Neural progenitor cell (in vitro differentiated cells): ENCODE measurements around the gene GLIS2. TPM values are rescaled to one million over a fixed set of nuclear protein-coding genes. Genes with fewer than 3 reads are reported as not detected.

ENCODE experiments used
- DNase-seq: peaks from one replicate; pipeline ENCODE4 v3.0.0-alpha.2; 2016; ENCODE audit warnings: low spot score
- H2AFZ ChIP-seq: fragments of 200-600 bp; sonication (generic); replicated peaks from 2 replicates; pipeline ENCODE4 v1.6.1; 2016; ENCODE audit warnings: antibody characterized with exemption
- H3F3A ChIP-seq: fragments of 200-600 bp; sonication (generic); 2 replicates; pipeline ENCODE4 v1.6.1; 2016; ENCODE audit warnings: antibody characterized with exemption, low read depth
- H3K27ac ChIP-seq: fragments of 200-600 bp; sonication (generic); 2 replicates; pipeline ENCODE4 v1.5.1; 2016; ENCODE audit warnings: mild to moderate bottlenecking
- H3K27me3 ChIP-seq: fragments of 200-600 bp; sonication (generic); 2 replicates; pipeline ENCODE4 v1.6.1; 2016; ENCODE audit warnings: mild to moderate bottlenecking, moderate library complexity
- H3K36me3 ChIP-seq: fragments of 200-600 bp; sonication (generic); 2 replicates; pipeline ENCODE4 v1.5.1; 2016
- H3K4me1 ChIP-seq: fragments of 200-600 bp; sonication (generic); 2 replicates; pipeline ENCODE4 v1.6.1; 2016; ENCODE audit warnings: mixed run types
- H3K4me2 ChIP-seq: fragments of 200-600 bp; sonication (generic); 2 replicates; pipeline ENCODE4 v1.6.1; 2016
- H3K4me3 ChIP-seq: fragments of 200-600 bp; sonication (generic); 2 replicates; pipeline ENCODE4 v1.5.1; 2016
- H3K79me2 ChIP-seq: fragments of 200-600 bp; sonication (generic); 2 replicates; pipeline ENCODE4 v1.6.1; 2016; ENCODE audit warnings: low read depth
- H3K9ac ChIP-seq: fragments of 200-600 bp; sonication (generic); 2 replicates; pipeline ENCODE4 v1.6.1; 2016
- H3K9me3 ChIP-seq: fragments of 200-600 bp; sonication (generic); 2 replicates; pipeline ENCODE4 v1.5.1; 2016; ENCODE audit warnings: low read depth
- H4K20me1 ChIP-seq: fragments of 200-600 bp; sonication (generic); 2 replicates; pipeline ENCODE4 v1.6.1; 2016; ENCODE audit warnings: low read depth
- H3K27ac Mint-ChIP-seq: 3 replicates; pipeline ENCODE4 v1.8.0; 2021; ENCODE audit warnings: mixed read lengths
- H3K27me3 Mint-ChIP-seq: 2 replicates; pipeline ENCODE4 v1.8.0; 2022; ENCODE audit warnings: low read depth, mild to moderate bottlenecking, inconsistent platforms, moderate library complexity, mixed read lengths; ENCODE audit not compliant: insufficient read depth
- H3K36me3 Mint-ChIP-seq: 3 replicates; pipeline ENCODE4 v1.8.0; 2021; ENCODE audit warnings: mixed read lengths
- H3K4me1 Mint-ChIP-seq: 3 replicates; pipeline ENCODE4 v1.8.0; 2021; ENCODE audit warnings: mixed read lengths
- H3K4me3 Mint-ChIP-seq: 3 replicates; pipeline ENCODE4 v1.8.0; 2021; ENCODE audit warnings: mild to moderate bottlenecking, moderate library complexity, mixed read lengths
- H3K9me3 Mint-ChIP-seq: 3 replicates; pipeline ENCODE4 v1.8.0; 2020; ENCODE audit warnings: mixed read lengths
- EZH2 ChIP-seq: fragments of 200-600 bp; sonication (generic); IDR thresholded peaks from 2 replicates; pipeline ENCODE4 v1.6.1; 2017; ENCODE audit warnings: antibody characterized with exemption, mild to moderate bottlenecking, moderate library complexity
- EZH2phosphoT487 ChIP-seq: fragments of 200-600 bp; sonication (generic); IDR thresholded peaks from 2 replicates; pipeline ENCODE4 v1.6.1; 2017; ENCODE audit warnings: antibody characterized with exemption
- total RNA-seq: library from RNA; depleted of rRNA; stranded (reverse); fragments of >200 nt; gene quantifications from 2 replicates; pipeline ENCODE4 v1.2.3, GENCODE V29; 2015; ENCODE audit warnings: low replicate concordance
- TF ChIP-seq, protein P1 (sequence below): fragments of 200-600 bp; sonication (generic); IDR thresholded peaks from 2 replicates; pipeline ENCODE4 v1.5.1; 2017; ENCODE audit warnings: antibody characterized with exemption, mild to moderate bottlenecking

Gene GLIS2
- total RNA-seq, 1 donor from 2014 or later: 0.15 TPM

DNA sequence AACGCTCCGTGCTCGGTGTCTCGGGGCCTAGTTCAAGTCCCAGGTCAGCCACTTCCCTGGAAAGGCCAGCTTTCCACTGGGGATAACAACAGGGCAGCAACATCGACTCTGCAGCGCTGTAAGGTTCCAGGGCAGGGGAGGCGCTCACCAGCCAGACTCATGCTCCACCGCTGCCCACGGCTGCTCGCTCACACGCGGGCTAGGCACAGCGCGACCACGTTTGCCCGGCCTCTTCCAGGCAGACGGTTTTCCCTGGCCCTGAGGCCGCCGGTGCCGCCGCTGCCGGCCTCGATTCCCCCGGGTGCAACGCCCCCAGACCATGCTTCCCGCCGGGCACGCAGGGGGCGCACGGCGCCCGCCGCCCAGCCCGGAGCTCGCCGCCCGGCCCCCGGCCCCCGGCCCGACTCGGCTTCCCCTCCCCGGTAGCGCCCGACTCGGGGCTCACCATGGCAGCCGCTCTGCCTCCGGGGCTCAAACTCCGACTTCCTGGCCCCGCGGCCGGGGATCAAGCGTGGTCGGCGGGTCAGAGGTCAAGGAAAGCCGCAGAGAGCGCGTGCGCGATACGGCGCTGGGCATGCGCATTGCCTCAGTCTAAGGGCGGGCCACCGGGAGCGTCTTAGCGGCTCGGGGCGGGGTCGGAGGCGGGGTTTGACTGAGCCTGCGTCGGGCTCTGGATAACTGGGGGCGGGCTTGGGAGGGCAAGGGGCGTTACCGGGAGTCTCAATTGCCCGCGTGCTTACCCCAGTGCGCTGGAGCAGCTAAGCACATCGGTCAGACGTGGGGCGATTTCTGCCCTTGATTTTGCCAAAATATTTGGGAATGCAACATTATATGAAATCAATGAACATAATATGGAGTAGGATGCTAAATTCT lies 35.2 kb downstream of the GLIS2 start, which contains the start of gene PAM16:
Gene PAM16, minus strand, starts transcription at position 535 of the 873 bp plus-strand sequence. Its CDS starts 87 bp downstream, at position 448.
- H3K27me3 ChIP-seq: peaks cover 6% of the 10 kb centered on the region
- H3K9me3 ChIP-seq: no peaks in the 10 kb centered on the region
- H3K4me2 ChIP-seq: peak within 1 kb of the TSS; percentile 93
- peaks cover 24% of the 10 kb centered on the region for H4K20me1 ChIP-seq
- H3K36me3 ChIP-seq: no peaks in the 10 kb centered on the region
- Mint-ChIP-seq H3K27ac (no peak within 1 kb of the TSS), H3K9me3 (no peaks in the 10 kb centered on the region), H3K4me3 (peak within 1 kb of the TSS; percentile 94), H3K27me3 (peaks cover 11% of the 10 kb centered on the region), H3K4me1 (peaks cover 10% of the 10 kb centered on the region), H3K36me3 (peaks cover 3% of the 10 kb centered on the region)
- H3K27ac ChIP-seq: no peak within 1 kb of the TSS
- peak within 1 kb of the TSS; percentile 96 for H3K4me3 ChIP-seq
- H3K79me2 ChIP-seq: peaks cover 47% of the 10 kb centered on the region
- H3K4me1 ChIP-seq: peaks cover 4% of the 10 kb centered on the region
- DNase-seq: peak; percentile 99
- TF ChIP-seq, protein P1, sequence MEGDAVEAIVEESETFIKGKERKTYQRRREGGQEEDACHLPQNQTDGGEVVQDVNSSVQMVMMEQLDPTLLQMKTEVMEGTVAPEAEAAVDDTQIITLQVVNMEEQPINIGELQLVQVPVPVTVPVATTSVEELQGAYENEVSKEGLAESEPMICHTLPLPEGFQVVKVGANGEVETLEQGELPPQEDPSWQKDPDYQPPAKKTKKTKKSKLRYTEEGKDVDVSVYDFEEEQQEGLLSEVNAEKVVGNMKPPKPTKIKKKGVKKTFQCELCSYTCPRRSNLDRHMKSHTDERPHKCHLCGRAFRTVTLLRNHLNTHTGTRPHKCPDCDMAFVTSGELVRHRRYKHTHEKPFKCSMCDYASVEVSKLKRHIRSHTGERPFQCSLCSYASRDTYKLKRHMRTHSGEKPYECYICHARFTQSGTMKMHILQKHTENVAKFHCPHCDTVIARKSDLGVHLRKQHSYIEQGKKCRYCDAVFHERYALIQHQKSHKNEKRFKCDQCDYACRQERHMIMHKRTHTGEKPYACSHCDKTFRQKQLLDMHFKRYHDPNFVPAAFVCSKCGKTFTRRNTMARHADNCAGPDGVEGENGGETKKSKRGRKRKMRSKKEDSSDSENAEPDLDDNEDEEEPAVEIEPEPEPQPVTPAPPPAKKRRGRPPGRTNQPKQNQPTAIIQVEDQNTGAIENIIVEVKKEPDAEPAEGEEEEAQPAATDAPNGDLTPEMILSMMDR: peak; percentile 28
- TF ChIP-seq EZH2: no peak
- peak within 1 kb of the TSS; percentile 85 for H3K9ac ChIP-seq
- peak within 1 kb of the TSS; percentile 83 for H2AFZ ChIP-seq
- peaks cover 11% of the 10 kb centered on the region for H3F3A ChIP-seq

DNA sequence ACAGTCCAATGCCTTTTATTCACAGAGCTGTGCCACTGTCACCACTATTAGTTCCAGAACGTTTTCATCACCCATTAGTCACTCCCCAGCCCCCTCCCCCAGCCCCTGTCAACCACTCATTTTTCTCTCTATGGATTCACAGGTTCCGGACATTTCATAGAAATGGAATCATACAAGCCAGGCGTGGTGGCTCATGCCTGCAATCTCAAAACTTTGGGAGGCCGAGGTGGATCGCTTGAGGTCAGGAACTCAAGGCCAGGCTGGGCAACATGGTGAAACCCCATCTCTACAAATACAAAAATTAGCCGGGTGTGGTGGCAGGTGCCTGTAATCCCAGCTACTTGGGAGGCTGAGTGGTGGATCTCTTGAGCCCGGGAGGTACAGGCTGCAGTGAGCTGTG lies 36.0 kb downstream of the GLIS2 start:
- Mint-ChIP-seq H3K9me3 (no peaks in the 10 kb centered on the region), H3K27ac (no peak overlapping the region), H3K4me3 (peak overlapping the region; percentile 94), H3K36me3 (peaks cover 3% of the 10 kb centered on the region), H3K4me1 (peaks cover 10% of the 10 kb centered on the region), H3K27me3 (peaks cover 14% of the 10 kb centered on the region)
- Histone ChIP-seq H3K4me3 (no peak overlapping the region), H4K20me1 (peaks cover 24% of the 10 kb centered on the region), H3K36me3 (no peaks in the 10 kb centered on the region), H3K79me2 (peaks cover 38% of the 10 kb centered on the region), H3K4me1 (peaks cover 4% of the 10 kb centered on the region), H3F3A (peaks cover 11% of the 10 kb centered on the region), H3K4me2 (peak overlapping the region; percentile 36), H3K27me3 (peaks cover 6% of the 10 kb centered on the region), H3K27ac (no peak overlapping the region), H2AFZ (no peak overlapping the region), H3K9me3 (no peaks in the 10 kb centered on the region), H3K9ac (no peak overlapping the region)
- no peak for DNase-seq
- no peak for TF ChIP-seq EZH2
- TF ChIP-seq, protein P1: no peak
- TF ChIP-seq EZH2phosphoT487: no peak

DNA sequence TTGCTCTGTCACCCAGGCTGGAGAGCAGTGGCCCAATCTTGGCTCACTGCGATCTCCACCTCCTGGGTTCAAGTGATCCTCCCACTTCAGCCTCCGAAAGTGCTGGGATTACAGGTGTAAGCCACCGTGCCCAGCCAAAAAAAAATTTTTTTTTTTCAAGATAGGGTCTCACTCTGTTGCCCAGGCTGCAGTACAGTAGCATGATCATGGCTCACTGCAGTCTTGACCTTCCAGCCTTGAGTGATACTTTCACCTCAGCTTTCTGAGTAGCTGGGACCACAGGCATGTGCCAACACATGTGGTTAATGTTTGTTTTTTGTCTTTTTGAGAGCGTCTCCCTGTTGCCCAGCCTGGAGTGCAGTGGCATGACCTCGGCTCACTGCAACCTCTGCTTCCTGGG lies 37.0 kb downstream of the GLIS2 start:
- peaks cover 6% of the 10 kb centered on the region for H3K27me3 ChIP-seq
- H3K36me3 Mint-ChIP-seq: peaks cover 3% of the 10 kb centered on the region
- no peak for DNase-seq
- no peak overlapping the region for H3K27ac ChIP-seq
- peaks cover 7% of the 10 kb centered on the region for H3K4me1 Mint-ChIP-seq
- H3K4me1 ChIP-seq: peaks cover 4% of the 10 kb centered on the region
- no peak overlapping the region for H3K9ac ChIP-seq
- H3K9me3 ChIP-seq: no peaks in the 10 kb centered on the region
- H3K4me2 ChIP-seq: no peak overlapping the region
- no peaks in the 10 kb centered on the region for H3K36me3 ChIP-seq
- H3K4me3 Mint-ChIP-seq: no peak overlapping the region
- H3K4me3 ChIP-seq: no peak overlapping the region
- H4K20me1 ChIP-seq: peaks cover 18% of the 10 kb centered on the region
- H3K79me2 ChIP-seq: peaks cover 30% of the 10 kb centered on the region
- H3F3A ChIP-seq: peaks cover 11% of the 10 kb centered on the region
- TF ChIP-seq, protein P1: no peak
- TF ChIP-seq EZH2: no peak
- TF ChIP-seq EZH2phosphoT487: no peak
- no peak overlapping the region for H2AFZ ChIP-seq
- peaks cover 14% of the 10 kb centered on the region for H3K27me3 Mint-ChIP-seq
- H3K9me3 Mint-ChIP-seq: no peaks in the 10 kb centered on the region
- H3K27ac Mint-ChIP-seq: no peak overlapping the region
